ENCODE data around the gene AP5S1.

AP5S1 gene

DNA sequence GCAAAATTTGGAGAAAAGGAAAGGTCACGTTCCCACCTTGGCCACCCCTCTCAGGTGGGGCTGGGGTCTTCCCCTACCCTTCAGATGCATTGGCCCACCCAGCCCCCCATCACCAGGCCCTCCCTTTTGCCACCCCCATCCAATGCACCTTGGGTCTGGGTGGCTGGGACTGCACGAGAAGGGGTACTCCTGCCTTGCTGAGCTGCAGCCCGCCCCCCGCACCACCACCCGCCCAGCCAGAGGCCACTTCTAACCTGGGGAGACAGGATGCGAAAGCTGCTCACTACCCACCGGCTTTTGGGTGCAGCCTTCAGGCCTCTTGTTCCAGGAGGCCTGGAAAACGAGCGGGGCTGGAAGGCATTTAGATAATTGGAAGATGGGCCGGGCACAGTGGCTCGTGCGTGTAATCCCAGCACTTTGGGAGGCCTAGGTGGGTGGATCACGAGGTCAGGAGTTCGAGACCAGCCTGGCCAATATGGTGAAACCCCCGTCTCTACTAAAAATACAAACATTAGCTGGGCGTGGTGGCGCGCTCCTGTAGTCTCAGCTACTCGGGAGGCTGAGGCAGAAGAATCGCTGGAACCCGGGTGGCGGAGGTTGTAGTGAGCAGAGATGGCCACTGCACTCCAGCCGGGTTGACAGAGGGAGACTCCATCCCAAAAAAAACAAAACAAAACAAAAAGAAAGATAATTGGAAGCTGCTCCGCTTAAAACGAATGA lies 25.5 kb upstream of the AP5S1 start:
- H3K4me3 ChIP-seq (ENCODE audit: low read depth, low read length), result peak overlapping the region; percentile 76
- TF ChIP-seq, protein P1, sequence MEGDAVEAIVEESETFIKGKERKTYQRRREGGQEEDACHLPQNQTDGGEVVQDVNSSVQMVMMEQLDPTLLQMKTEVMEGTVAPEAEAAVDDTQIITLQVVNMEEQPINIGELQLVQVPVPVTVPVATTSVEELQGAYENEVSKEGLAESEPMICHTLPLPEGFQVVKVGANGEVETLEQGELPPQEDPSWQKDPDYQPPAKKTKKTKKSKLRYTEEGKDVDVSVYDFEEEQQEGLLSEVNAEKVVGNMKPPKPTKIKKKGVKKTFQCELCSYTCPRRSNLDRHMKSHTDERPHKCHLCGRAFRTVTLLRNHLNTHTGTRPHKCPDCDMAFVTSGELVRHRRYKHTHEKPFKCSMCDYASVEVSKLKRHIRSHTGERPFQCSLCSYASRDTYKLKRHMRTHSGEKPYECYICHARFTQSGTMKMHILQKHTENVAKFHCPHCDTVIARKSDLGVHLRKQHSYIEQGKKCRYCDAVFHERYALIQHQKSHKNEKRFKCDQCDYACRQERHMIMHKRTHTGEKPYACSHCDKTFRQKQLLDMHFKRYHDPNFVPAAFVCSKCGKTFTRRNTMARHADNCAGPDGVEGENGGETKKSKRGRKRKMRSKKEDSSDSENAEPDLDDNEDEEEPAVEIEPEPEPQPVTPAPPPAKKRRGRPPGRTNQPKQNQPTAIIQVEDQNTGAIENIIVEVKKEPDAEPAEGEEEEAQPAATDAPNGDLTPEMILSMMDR (IDR thresholded peaks at IDR 0.05; ENCODE audit: control insufficient read depth, extremely low read depth, insufficient read depth), result no peak

DNA sequence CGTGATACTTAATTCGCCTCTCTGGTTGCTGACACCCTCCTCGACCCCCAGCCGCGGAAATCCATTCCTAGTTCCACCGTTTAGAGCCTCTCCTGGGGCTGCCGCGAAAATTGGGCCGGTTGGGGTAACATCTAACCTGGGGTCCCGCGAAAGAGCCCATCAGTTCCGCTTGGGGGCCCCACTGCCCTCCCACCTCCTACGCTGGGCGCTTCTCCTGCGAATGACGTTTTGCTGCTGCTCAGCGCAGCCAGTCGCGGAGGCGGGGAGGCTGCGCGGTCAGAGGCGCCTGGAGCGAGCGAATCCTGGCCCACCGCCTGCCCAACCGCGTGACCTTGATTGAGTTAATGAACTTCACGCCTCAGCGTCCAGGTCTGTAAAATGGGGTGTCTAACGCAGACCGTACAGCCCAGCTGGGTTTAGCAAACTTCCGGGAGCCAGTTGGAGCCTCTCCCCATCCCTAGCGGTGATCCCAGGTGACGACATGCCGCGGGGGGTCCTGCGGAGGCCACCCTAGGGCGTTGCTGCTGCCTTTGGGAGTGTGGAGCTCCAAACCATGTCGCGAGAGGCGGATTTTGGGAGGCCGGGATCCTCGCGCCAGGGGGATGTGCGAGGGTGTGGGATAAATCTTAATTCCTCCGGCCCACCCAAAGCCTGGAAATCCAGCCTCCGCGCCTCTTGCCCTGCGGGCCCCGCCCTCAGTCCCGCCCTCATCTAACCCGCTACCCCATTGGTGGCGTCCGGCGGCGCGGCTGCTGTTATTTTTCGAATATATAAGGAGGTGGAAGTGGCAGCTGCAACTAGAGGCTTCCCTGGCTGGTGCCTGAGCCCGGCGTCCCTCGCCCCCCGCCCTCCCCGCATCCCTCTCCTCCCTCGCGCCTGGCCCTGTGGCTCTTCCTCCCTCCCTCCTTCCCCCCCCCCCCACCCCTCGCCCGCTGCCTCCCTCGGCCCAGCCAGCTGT lies 24.6 kb upstream of the AP5S1 start, which contains the start of gene CDC25B:
TSS of gene CDC25B (plus strand) at position 800 of the 958 bp plus-strand sequence. CDS start 222 bp downstream, outside the sequence.
- H3K4me3 ChIP-seq (ENCODE audit: low read depth, low read length), result peak within 1 kb of the TSS; percentile 76
- DNase-seq (ENCODE audit: low read depth), result no peak
- TF ChIP-seq, protein P1 (IDR thresholded peaks at IDR 0.05; ENCODE audit: control insufficient read depth, extremely low read depth, insufficient read depth), result peak; percentile 5; the same call in 1 of the 2 replicates

More for the DNA sequence above, 25.5 kb upstream of the AP5S1 start:
- no peak for DNase-seq (ENCODE audit: low read depth)

DNA sequence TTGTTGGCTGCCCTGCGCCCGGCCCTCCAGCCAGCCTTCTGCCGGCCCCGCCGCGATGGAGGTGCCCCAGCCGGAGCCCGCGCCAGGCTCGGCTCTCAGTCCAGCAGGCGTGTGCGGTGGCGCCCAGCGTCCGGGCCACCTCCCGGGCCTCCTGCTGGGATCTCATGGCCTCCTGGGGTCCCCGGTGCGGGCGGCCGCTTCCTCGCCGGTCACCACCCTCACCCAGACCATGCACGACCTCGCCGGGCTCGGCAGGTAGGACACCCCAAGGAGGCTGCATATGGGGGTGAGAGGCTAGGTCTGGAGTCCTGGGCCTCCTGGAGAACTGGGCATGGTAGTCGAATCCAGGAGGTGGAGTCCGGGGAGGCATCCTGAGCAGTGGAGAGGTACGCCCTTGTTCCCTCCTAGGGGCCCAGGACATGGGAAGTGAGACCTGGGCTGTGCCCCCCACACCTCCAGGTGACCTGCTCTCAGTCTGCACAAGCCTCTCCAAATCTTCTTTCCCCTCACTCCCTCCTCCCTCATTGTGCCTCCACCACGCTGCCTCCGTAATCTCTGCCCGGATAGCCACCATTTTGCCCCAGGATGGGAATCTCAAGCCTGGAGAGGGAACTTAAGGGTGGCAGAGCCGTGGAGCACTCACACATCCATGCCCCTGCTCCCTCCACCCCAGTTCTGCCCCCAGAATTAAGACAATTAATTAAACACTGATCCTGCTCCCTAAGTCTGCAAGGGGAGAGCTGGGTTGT lies 23.7 kb upstream of the AP5S1 start:
- DNase-seq (ENCODE audit: low read depth), result no peak
- TF ChIP-seq, protein P1 (IDR thresholded peaks at IDR 0.05; ENCODE audit: control insufficient read depth, extremely low read depth, insufficient read depth), result no peak

DNA sequence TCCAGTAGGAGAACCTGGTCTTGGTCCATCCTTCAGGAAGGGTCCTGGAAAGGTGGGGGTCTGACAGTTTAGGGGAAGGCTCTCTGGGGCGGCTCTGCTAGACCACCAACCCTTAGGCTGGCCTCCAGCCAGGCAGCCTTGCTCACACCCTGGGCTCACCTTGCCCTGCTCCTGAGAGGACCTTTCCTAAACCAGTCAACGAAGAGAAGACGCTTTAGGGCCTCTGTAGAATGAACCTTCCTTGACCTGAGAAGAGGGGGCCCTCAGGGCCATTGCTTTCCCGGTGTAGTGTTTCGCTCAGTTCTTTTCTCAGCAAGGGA lies 23.2 kb upstream of the AP5S1 start:
- DNase-seq (ENCODE audit: low read depth), result no peak
- peak overlapping the region; percentile 76 for H3K4me3 ChIP-seq (ENCODE audit: low read depth, low read length)
- TF ChIP-seq, protein P1 (IDR thresholded peaks at IDR 0.05; ENCODE audit: control insufficient read depth, extremely low read depth, insufficient read depth), result no peak

More for the DNA sequence above, 23.7 kb upstream of the AP5S1 start:
- H3K4me3 ChIP-seq (ENCODE audit: low read depth, low read length), result peak overlapping the region; percentile 76

DNA sequence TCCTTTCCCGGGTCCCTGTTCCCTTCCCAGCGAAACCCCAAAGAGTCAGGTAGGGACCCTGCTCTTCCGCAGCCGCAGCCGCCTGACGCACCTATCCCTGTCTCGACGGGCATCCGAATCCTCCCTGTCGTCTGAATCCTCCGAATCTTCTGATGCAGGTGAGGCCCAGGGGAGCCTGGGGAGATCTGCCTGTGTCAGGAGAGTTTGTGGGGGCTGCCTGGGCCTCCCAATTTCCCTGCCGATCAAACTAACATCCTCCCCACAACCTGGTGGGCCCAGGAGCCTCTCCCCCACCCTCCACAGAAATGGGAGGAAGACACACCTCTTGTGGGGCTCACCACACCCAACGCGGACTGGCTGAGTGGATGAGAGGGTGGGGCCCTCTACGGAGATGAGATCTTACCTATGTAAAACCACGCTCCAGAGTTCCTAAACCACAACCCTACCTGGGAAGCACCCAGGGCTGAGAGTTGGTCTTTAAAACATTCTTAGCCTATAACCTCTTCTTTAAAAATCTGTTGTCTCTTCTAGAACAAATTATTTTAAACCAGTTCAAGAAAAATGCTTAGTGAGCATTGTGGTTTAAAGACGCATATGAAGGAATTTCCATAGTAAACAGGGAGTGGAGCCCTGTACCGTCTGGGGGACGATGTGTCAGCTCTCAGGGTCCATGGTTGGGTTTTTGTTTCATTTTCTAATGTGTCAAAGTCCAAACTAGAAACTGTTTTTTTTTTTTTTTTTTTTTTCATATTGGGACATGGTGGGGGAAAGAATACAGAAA lies 22.6 kb upstream of the AP5S1 start:
- H3K4me3 ChIP-seq (ENCODE audit: low read depth, low read length), result peak overlapping the region; percentile 76
- TF ChIP-seq, protein P1 (IDR thresholded peaks at IDR 0.05; ENCODE audit: control insufficient read depth, extremely low read depth, insufficient read depth), result no peak
- no peak for DNase-seq (ENCODE audit: low read depth)

DNA sequence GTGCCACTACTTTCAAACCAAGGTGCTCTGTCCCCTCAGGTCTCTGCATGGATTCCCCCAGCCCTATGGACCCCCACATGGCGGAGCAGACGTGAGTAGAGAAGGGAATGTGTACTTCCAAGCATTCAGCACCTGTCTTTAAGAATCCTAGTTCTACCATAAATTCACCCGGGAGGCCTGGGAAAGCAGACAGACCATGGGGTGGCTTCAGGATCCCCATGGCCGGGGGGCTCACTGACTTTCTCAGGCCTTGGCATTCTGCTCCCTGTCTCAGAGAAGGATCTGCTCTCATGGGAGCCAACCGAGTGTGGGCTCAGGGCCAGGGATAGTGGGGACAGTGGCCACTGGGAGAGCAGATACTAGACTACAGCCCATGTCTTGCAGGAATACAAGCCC lies 22.0 kb upstream of the AP5S1 start:
- DNase-seq (ENCODE audit: low read depth), result no peak
- TF ChIP-seq, protein P1 (IDR thresholded peaks at IDR 0.05; ENCODE audit: control insufficient read depth, extremely low read depth, insufficient read depth), result no peak
- H3K4me3 ChIP-seq (ENCODE audit: low read depth, low read length), result no peak overlapping the region
